GM19467 (cell line): ENCODE data around the gene P4HB.

Experiments used
- ATAC-seq: cut with Tn5 transposase; IDR thresholded peaks from one replicate; pipeline ENCODE4 v1.9.1; 2021; ENCODE audit warnings: mild to moderate bottlenecking, moderate library complexity; ENCODE audit not compliant: unreplicated experiment

The P4HB gene

GRCh38 chr17:81869221-81870130, 9.1 kb upstream of the P4HB start:
- no peak for ATAC-seq

GRCh38 chr17:81868674-81869220, 8.4 kb upstream of the P4HB start:
- no peak for ATAC-seq

- ATAC-seq, result no peak
Observed at GRCh38 chr17:81867991-81868673, 7.8 kb upstream of the P4HB start.

- no peak for ATAC-seq
Observed at GRCh38 chr17:81867170-81867990, 7.0 kb upstream of the P4HB start.

- ATAC-seq, result no peak
Observed at GRCh38 chr17:81866440-81867169, 6.3 kb upstream of the P4HB start.

- ATAC-seq, result no peak
Observed at GRCh38 chr17:81865733-81866439, 5.6 kb upstream of the P4HB start.

- ATAC-seq, result no peak
Observed at GRCh38 chr17:81865358-81865732, 5.0 kb upstream of the P4HB start.

- no peak for ATAC-seq
Observed at GRCh38 chr17:81863833-81864768, 3.8 kb upstream of the P4HB start.

- no peak for ATAC-seq
Observed at GRCh38 chr17:81863123-81863675, 2.9 kb upstream of the P4HB start.

GRCh38 chr17:81860756-81861568, 627 bp upstream of the P4HB start:
- peak; percentile 77 for ATAC-seq

GRCh38 chr17:81858967-81859905, 1.1 kb downstream of the P4HB start:
- no peak for ATAC-seq

- no peak for ATAC-seq
Observed at GRCh38 chr17:81858170-81858966, 2.0 kb downstream of the P4HB start.

GRCh38 chr17:81854974-81855774, 5.2 kb downstream of the P4HB start:
- ATAC-seq, result no peak

- ATAC-seq, result no peak
Observed at GRCh38 chr17:81852237-81852636, 8.1 kb downstream of the P4HB start.

GRCh38 chr17:81851423-81851822, 8.9 kb downstream of the P4HB start:
- ATAC-seq, result no peak
